Tibial nerve (tissue), 4 donors: ENCODE data around the gene DERL3. TPM values are rescaled to one million over a fixed set of nuclear protein-coding genes. Genes with fewer than 3 reads are reported as not detected.

Experiments
- DNase-seq, 2 donors: peaks; one replicate each; pipeline ENCODE4 v3.0.0-alpha.2; 2019; ENCODE audit warnings: low spot score in 2 of 2
- H3K27ac ChIP-seq, 4 donors: fragments of 200-600 bp; sonication (generic) in 3 of 4; one replicate each; pipeline ENCODE4 v1.5.1; 2017 to 2019; ENCODE audit warnings: mild to moderate bottlenecking in 1 of 4
- H3K27me3 ChIP-seq, 2 donors: fragments of 200-600 bp; sonication (generic) in 1 of 2; one replicate each; pipeline versions ENCODE4 v1.5.1 to v1.6.0; 2017 to 2019
- H3K36me3 ChIP-seq, 3 donors: fragments of 200-600 bp; sonication (generic); one replicate each; pipeline ENCODE4 v1.5.1; 2018 to 2019
- H3K4me1 ChIP-seq, 4 donors: fragments of 200-600 bp; sonication (generic) in 3 of 4; one replicate each; pipeline ENCODE4 v1.5.1; 2017 to 2019
- H3K4me3 ChIP-seq, 4 donors: fragments of 200-600 bp; sonication (generic) in 3 of 4; one replicate each; pipeline ENCODE4 v1.5.1; 2017 to 2019; ENCODE audit warnings: mild to moderate bottlenecking in 1 of 4, moderate library complexity in 1 of 4
- H3K9me3 ChIP-seq, 4 donors: fragments of 200-600 bp; sonication (generic) in 3 of 4; one replicate each; pipeline ENCODE4 v1.5.1; 2017 to 2019
- EP300 ChIP-seq, 2 donors: sonication (generic); formaldehyde crosslinking; IDR thresholded peaks; one replicate each; pipeline ENCODE4 v1.6.1; 2017; ENCODE audit warnings: antibody characterized with exemption in 2 of 2, mild to moderate bottlenecking in 1 of 2
- POLR2A ChIP-seq, 2 donors: fragments of 450-650 bp; IDR thresholded peaks; one replicate each; pipeline ENCODE4 v1.6.1; 2017; ENCODE audit warnings: antibody characterized with exemption in 2 of 2, mild to moderate bottlenecking in 2 of 2, moderate library complexity in 2 of 2
- whole genome bisulfite sequencing, 2 donors: methylation state at CpG; one replicate each; pipeline ENCODE4 v1.1.5; 2018; 5-methylcytosine and 5-hydroxymethylcytosine counted together
- small RNA-seq: library from RNA; depleted of rRNA; stranded (forward); fragments of <200 nt; gene quantifications from one replicate; pipeline ENCODE3, GENCODE V24; 2016
- total RNA-seq, 4 donors: library from RNA; depleted of rRNA; stranded (reverse); fragments of >200 nt; gene quantifications; one replicate each; pipeline ENCODE4 v1.1.0, GENCODE V29; 2016
- TF ChIP-seq, protein P1 (sequence below), 5 experiments: fragments of 200-600 bp in 3 of 5; fragments of 450-650 bp in 2 of 5; sonication (generic) in 3 of 5; IDR thresholded peaks; one replicate each; pipeline ENCODE4 v1.5.1; 2016 to 2019; ENCODE audit warnings: antibody characterized with exemption in 5 of 5, mild to moderate bottlenecking in 3 of 5, moderate library complexity in 2 of 5

The DERL3 gene
- total RNA-seq, 4 donors from 2014 or later, result 0.60 to 2.3 TPM; not detected in 2

DNA sequence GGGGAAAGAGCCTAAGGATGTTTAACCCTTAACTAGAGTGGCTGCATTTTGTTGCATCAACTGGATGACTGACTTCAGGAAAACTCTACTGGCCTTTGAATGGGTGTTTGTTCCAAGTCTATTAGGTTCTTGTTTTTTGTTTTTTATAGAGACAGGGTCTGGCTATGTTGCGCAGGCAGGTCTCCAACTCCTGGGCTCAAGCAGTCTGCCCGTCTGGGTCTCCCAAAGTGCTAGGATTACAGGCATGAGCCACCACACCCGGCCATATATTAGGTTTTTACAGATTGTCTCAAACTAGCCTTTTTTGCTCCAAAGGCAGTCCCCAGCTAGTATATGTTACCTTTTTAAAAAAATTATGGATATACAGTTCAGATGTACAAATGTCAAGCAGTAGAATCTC, 50.9 kb downstream of the DERL3 start:
- 38 to 42% methylated on average over 3 of the region's 3 CpGs for WGBS, 2 donors
- Histone ChIP-seq H3K4me3 (peak overlapping the region; percentile 62 to 88 (median 84)), H3K9me3 (no peaks in the 10 kb centered on the region), H3K27me3 (no peaks in the 10 kb centered on the region), H3K36me3 (peaks cover 0 to 11% (median 6%) of the 10 kb centered on the region in 3 donors), H3K4me1 (peaks cover 0 to 61% (median 24%) of the 10 kb centered on the region in 4 donors), H3K27ac (peak overlapping the region in 3 of 4 donors; percentile 97 to 100 (median 99))
- DNase-seq, result no peak
- TF ChIP-seq EP300 (IDR thresholded peaks at IDR 0.05) (no peak), POLR2A (IDR thresholded peaks at IDR 0.05) (no peak)

- Histone ChIP-seq H3K4me1 (peaks cover 0 to 58% (median 24%) of the 10 kb centered on the region in 4 donors), H3K36me3 (peaks cover 0 to 8% (median 3%) of the 10 kb centered on the region in 3 donors), H3K4me3 (peak overlapping the region; percentile 62 to 88 (median 84)), H3K27me3 (no peaks in the 10 kb centered on the region), H3K27ac (peak overlapping the region; percentile 95 to 100 (median 98)), H3K9me3 (no peaks in the 10 kb centered on the region)
- no peak for TF ChIP-seq POLR2A (IDR thresholded peaks at IDR 0.05)
- no peak for TF ChIP-seq EP300 (IDR thresholded peaks at IDR 0.05)
- TF ChIP-seq, protein P1, sequence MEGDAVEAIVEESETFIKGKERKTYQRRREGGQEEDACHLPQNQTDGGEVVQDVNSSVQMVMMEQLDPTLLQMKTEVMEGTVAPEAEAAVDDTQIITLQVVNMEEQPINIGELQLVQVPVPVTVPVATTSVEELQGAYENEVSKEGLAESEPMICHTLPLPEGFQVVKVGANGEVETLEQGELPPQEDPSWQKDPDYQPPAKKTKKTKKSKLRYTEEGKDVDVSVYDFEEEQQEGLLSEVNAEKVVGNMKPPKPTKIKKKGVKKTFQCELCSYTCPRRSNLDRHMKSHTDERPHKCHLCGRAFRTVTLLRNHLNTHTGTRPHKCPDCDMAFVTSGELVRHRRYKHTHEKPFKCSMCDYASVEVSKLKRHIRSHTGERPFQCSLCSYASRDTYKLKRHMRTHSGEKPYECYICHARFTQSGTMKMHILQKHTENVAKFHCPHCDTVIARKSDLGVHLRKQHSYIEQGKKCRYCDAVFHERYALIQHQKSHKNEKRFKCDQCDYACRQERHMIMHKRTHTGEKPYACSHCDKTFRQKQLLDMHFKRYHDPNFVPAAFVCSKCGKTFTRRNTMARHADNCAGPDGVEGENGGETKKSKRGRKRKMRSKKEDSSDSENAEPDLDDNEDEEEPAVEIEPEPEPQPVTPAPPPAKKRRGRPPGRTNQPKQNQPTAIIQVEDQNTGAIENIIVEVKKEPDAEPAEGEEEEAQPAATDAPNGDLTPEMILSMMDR (IDR thresholded peaks at IDR 0.05), result no peak
- WGBS, 2 donors, result 2 to 4% methylated on average over 5 of the region's 5 CpGs
- no peak for DNase-seq
Measured at GRCh38 chr22:23787600-23787896, 51.3 kb downstream of the DERL3 start.

DNA sequence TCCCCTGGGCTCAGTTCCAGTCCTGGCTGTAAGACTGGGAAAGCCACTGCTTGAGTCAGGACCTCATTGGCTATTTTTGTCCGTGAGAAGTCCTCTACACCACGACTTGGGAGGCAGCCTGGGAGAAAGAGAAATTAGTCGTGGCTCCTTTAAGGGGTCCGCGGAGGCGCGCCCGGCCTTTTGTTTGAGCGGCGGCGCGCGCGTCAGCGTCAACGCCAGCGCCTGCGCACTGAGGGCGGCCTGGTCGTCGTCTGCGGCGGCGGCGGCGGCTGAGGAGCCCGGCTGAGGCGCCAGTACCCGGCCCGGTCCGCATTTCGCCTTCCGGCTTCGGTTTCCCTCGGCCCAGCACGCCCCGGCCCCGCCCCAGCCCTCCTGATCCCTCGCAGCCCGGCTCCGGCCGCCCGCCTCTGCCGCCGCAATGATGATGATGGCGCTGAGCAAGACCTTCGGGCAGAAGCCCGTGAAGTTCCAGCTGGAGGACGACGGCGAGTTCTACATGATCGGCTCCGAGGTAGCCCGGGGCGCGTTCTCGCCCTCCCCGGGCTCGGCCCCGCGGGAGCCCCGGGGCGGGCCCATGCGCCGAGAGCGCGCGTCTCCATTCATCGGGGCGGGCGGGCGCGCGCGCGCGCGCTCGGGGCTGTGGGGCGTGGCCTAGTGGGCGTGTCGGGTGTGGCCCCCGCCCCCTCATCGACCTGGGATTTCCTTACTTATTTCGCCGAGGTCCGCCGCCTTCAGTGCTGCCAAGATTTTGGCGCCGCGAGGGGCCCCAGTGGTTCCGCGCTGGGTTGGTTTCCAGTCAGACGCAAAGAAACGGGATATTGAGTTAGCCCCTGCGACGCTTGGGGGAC, 51.8 kb downstream of the DERL3 start, which contains the start of gene SMARCB1:
SMARCB1 (plus strand) TSS at position 215 of the 848 bp plus-strand sequence; CDS start at position 419, 204 bp downstream.
- peaks cover 0 to 7% (median 3%) of the 10 kb centered on the region in 3 donors for H3K36me3 ChIP-seq
- H3K4me1 ChIP-seq, result peaks cover 0 to 57% (median 24%) of the 10 kb centered on the region in 4 donors

GRCh38 chr22:23786261-23786710, 52.5 kb downstream of the DERL3 start:
- DNase-seq, result no peak
- Histone ChIP-seq H3K27ac (peak overlapping the region; percentile 95 to 100 (median 98)), H3K4me3 (peak overlapping the region in 3 of 4 donors; percentile 62 to 88 (median 82)), H3K27me3 (no peaks in the 10 kb centered on the region), H3K36me3 (peaks cover 0 to 5% (median 0%) of the 10 kb centered on the region in 3 donors), H3K9me3 (no peaks in the 10 kb centered on the region), H3K4me1 (peaks cover 0 to 57% (median 29%) of the 10 kb centered on the region in 4 donors)
- TF ChIP-seq EP300 (IDR thresholded peaks at IDR 0.05) (no peak), POLR2A (IDR thresholded peaks at IDR 0.05) (no peak)
- TF ChIP-seq, protein P1 (IDR thresholded peaks at IDR 0.05), result no peak
- 43 to 50% methylated on average over 9 of the region's 9 CpGs for WGBS, 2 donors

More for the DNA sequence above, 51.8 kb downstream of the DERL3 start, which contains the start of gene SMARCB1:
- Histone ChIP-seq H3K9me3 (no peaks in the 10 kb centered on the region), H3K27me3 (no peaks in the 10 kb centered on the region), H3K27ac (peak within 1 kb of the TSS; percentile 95 to 100 (median 98)), H3K4me3 (peak within 1 kb of the TSS; percentile 62 to 88 (median 84))
- TF ChIP-seq, protein P1 (IDR thresholded peaks at IDR 0.05), result peak in 1 of 5 experiments; percentile 45
- TF ChIP-seq POLR2A (IDR thresholded peaks at IDR 0.05), result peak; percentile 82 to 83
- peak in 1 of 2 donors; percentile 61 for TF ChIP-seq EP300 (IDR thresholded peaks at IDR 0.05)
- peak; percentile 81 to 88 for DNase-seq
- 0% methylated on average over 45 to 58 of the region's 97 CpGs for WGBS, 2 donors

Small RNAs within 50 kb of the gene (small RNA-seq; reads per million reads assigned to genes)
- gene RN7SL268P, result not detected

Other genes starting within 250 kb of the DERL3 start
- 1 to 10 TPM in 1 of 4 donors, not detected in 3; 1.7 TPM for gene DRICH1, start 206.7 kb downstream of the DERL3 start, total RNA-seq
- not detected for gene RGL4, start 148.0 kb downstream of the DERL3 start, total RNA-seq
- gene ZNF70, start 87.9 kb downstream of the DERL3 start, total RNA-seq, result 1 to 10 TPM; 4.1 to 7.4 (median 6.0) TPM
- gene VPREB3, start 84.6 kb downstream of the DERL3 start, total RNA-seq, result not detected
- gene C22orf15, start 76.0 kb downstream of the DERL3 start, total RNA-seq, result under 1 TPM in 1 of 4 donors, not detected in 3; 0.44 TPM
- gene CHCHD10, start 71.0 kb downstream of the DERL3 start, total RNA-seq, result 10 to 100 TPM in 1 of 4 donors, 1 to 10 TPM in 2, not detected in 1; 3.7 to 14.0 (median 9.6) TPM
- gene MMP11, start 66.2 kb downstream of the DERL3 start, total RNA-seq, result 1 to 10 TPM; 4.5 to 7.3 (median 5.6) TPM
- 10 to 100 TPM; 31.5 to 53.4 (median 43.8) TPM for gene SMARCB1, start 52.0 kb downstream of the DERL3 start, total RNA-seq
- gene SLC2A11, start 18.9 kb upstream of the DERL3 start, total RNA-seq, result 10 to 100 TPM in 3 of 4 donors, 1 to 10 TPM in 1; 6.9 to 28.9 (median 13.4) TPM
- 100 to 1,000 TPM; 160 to 481 (median 281) TPM for gene MIF, start 55.4 kb upstream of the DERL3 start, total RNA-seq
- gene GSTT2B, start 122.2 kb upstream of the DERL3 start, total RNA-seq, result 10 to 100 TPM in 2 of 4 donors, 1 to 10 TPM in 1, under 1 TPM in 1; 0.66 to 17.8 (median 8.7) TPM
- 1 to 10 TPM in 3 of 4 donors, not detected in 1; 2.4 to 4.6 (median 3.3) TPM for gene DDTL, start 127.9 kb upstream of the DERL3 start, total RNA-seq
- 100 to 1,000 TPM; 121 to 167 (median 131) TPM for gene DDT, start 135.4 kb upstream of the DERL3 start, total RNA-seq
- under 1 TPM in 2 of 4 donors, not detected in 2; 0.39 to 0.66 TPM for gene GSTT2, start 141.1 kb upstream of the DERL3 start, total RNA-seq
- not detected for gene GSTT4, start 166.4 kb upstream of the DERL3 start, total RNA-seq
- gene CABIN1, start 172.3 kb upstream of the DERL3 start, total RNA-seq, result 10 to 100 TPM; 55.5 to 75.0 (median 63.8) TPM